GM12872 (cell line): ENCODE data around the gene INPP4B.

Experiments used
- TF ChIP-seq, protein P1 (sequence below): IDR thresholded peaks from 3 replicates; pipeline ENCODE4 v1.5.1; 2011; ENCODE audit warnings: low read depth, mild to moderate bottlenecking, low read length, moderate library complexity; ENCODE audit not compliant: insufficient read depth

Gene INPP4B

GRCh38 chr4:142278171-142278570 lies 567.9 kb downstream of the INPP4B start:
- TF ChIP-seq, protein P1, sequence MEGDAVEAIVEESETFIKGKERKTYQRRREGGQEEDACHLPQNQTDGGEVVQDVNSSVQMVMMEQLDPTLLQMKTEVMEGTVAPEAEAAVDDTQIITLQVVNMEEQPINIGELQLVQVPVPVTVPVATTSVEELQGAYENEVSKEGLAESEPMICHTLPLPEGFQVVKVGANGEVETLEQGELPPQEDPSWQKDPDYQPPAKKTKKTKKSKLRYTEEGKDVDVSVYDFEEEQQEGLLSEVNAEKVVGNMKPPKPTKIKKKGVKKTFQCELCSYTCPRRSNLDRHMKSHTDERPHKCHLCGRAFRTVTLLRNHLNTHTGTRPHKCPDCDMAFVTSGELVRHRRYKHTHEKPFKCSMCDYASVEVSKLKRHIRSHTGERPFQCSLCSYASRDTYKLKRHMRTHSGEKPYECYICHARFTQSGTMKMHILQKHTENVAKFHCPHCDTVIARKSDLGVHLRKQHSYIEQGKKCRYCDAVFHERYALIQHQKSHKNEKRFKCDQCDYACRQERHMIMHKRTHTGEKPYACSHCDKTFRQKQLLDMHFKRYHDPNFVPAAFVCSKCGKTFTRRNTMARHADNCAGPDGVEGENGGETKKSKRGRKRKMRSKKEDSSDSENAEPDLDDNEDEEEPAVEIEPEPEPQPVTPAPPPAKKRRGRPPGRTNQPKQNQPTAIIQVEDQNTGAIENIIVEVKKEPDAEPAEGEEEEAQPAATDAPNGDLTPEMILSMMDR: no peak

DNA sequence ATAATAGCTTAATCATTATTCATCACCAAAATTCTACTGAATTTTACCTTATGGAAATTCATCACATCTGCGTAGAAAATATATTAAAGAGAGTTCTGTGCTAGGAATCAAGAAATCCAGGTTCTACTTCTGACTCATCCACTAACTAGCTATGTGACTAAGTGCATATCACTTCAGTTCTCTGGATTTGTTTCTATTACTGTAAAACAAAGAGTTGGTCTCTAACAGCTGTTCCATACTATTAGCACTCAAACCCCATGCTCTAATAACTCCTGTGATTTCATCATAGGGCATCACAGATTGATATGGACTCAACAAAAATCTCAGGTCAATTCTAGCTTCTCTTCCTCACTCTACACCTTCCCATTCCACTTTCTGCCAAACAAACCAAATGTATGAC lies 572.0 kb downstream of the INPP4B start:
- TF ChIP-seq, protein P1: no peak

DNA sequence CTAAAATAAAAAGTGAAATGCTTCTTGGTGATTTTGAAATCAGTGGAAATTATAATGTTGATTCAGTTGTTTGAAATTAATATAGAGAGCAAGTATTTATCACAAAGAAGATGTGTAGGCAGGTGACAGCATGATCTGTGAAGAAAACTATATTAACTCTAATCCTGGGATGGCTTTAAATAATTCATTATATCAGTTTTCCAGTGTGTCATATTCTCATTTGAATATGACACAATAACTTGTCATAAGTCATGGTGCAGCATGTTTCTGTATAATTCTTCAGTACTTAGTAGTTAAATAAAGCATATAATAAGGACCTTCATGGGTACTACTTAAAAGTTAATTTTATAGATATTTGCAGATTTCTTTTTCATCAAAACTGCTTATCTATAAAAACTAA lies 573.6 kb downstream of the INPP4B start:
- TF ChIP-seq, protein P1: no peak

GRCh38 chr4:142271832-142272231 lies 574.3 kb downstream of the INPP4B start:
- TF ChIP-seq, protein P1: no peak

GRCh38 chr4:142267101-142267500 lies 579.0 kb downstream of the INPP4B start:
- TF ChIP-seq, protein P1: no peak

GRCh38 chr4:142265946-142266345 lies 580.2 kb downstream of the INPP4B start:
- TF ChIP-seq, protein P1: no peak

DNA sequence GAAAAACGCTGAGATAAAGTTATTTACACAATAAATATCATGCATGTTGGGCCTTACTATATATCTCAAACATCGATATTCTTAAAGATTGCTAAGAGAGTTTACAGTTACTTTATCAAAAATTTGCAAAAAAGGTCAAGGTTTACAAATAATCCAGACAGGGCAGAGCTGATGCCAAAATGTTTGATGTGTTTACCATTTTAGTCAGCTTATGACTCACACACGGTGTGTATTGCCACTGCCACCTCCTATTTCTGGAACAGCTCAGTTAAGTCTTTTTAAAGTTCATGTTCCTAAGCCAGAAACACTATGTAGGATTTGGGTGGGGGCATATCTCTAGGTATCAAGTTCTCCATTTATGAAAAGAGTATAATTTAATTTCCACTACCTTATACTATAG lies 580.6 kb downstream of the INPP4B start:
- TF ChIP-seq, protein P1: no peak

- TF ChIP-seq, protein P1: no peak
Observed at GRCh38 chr4:142264961-142265360, 581.1 kb downstream of the INPP4B start.
